ENCODE results near the gene P2RY13. TPM values are rescaled to one million over a fixed set of nuclear protein-coding genes. Genes with fewer than 3 reads are reported as not detected.
A peak's percentile ranks its signal among the peaks of the same experiment; 100 is the strongest.

The P2RY13 gene
- total RNA-seq, 2 donors from 2014 or later, result not detected

DNA sequence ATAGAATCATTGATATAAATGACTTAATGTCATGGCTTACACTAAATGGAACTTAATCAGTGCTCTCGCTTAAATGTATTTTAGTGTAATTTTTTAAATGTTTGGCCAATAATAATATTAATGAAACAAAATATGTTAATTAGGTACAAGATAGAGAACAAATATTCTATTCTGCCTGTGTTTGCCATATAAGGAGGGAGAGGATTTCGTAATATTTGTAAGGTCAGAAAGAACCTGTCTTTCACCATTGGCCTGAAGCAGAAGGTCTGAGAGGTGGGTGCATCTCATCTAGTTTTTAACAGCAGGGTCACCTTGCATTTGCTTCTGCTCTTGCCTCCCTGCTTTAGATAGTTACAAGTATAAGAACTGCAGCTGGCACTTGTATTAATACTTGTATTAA is 15.2 kb downstream of the P2RY13 start:
- H3K27me3 Mint-ChIP-seq, result no peaks in the 10 kb centered on the region
- H3K4me1 Mint-ChIP-seq, result no peaks in the 10 kb centered on the region
- no peak overlapping the region for H3K27ac Mint-ChIP-seq
- no peaks in the 10 kb centered on the region for H3K36me3 Mint-ChIP-seq (ENCODE audit: low read depth)
- H3K4me3 Mint-ChIP-seq, result peak overlapping the region; percentile 75
- ATAC-seq (replicated peaks), result no peak
- H3K9me3 Mint-ChIP-seq, result no peaks in the 10 kb centered on the region

DNA sequence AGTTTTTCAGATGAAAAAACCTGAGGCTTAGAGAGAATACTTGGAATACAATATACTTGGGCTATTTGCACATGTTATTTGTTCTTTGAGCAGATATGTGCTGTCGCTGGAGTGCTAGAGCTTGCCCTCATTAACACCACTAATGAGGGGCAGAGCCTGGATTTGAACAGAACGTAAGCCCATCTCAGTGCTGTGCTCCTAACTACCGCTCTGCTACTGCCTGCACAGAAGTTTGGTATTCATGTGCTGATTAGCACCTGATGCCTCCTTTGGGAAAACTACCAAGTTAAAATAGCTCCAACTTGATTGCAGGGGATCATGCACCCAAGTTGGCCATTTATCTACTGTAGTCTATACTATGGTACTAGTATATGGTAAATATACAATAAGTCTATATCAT is 16.4 kb downstream of the P2RY13 start:
- H3K4me3 Mint-ChIP-seq, result no peak overlapping the region
- H3K27me3 Mint-ChIP-seq, result no peaks in the 10 kb centered on the region
- no peaks in the 10 kb centered on the region for H3K36me3 Mint-ChIP-seq (ENCODE audit: low read depth)

DNA sequence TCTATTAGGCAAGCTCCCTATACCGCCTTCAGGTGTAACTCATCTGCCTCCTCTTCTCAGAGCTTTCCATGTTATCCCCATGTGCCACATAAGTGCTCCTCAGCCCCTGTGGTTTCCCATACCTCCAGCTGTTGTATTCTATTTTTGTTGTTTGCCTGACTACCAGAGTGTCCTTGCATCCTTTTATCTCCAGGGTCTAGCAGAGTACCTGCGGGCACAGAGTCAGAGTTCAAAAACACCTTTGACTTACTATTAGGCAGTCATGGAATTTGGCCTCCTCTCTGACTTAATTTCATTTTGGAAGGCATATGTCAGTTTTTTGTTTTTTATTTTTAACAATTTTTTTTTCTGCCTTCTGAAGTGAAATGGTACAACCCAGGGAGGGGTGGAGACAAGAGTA is 19.8 kb downstream of the P2RY13 start:
- peaks cover 24% of the 10 kb centered on the region for H3K4me1 Mint-ChIP-seq
- no peaks in the 10 kb centered on the region for H3K36me3 Mint-ChIP-seq (ENCODE audit: low read depth)
- H3K27me3 Mint-ChIP-seq, result no peaks in the 10 kb centered on the region
- no peak for ATAC-seq (replicated peaks)
- H3K9me3 Mint-ChIP-seq, result no peaks in the 10 kb centered on the region
- H3K27ac Mint-ChIP-seq, result peak overlapping the region; percentile 47
- peak overlapping the region; percentile 69 for H3K4me3 Mint-ChIP-seq

More for the DNA sequence above, 16.4 kb downstream of the P2RY13 start:
- Mint-ChIP-seq H3K27ac (no peak overlapping the region), H3K4me1 (peaks cover 5% of the 10 kb centered on the region), H3K9me3 (no peaks in the 10 kb centered on the region)
- ATAC-seq (replicated peaks), result no peak

DNA sequence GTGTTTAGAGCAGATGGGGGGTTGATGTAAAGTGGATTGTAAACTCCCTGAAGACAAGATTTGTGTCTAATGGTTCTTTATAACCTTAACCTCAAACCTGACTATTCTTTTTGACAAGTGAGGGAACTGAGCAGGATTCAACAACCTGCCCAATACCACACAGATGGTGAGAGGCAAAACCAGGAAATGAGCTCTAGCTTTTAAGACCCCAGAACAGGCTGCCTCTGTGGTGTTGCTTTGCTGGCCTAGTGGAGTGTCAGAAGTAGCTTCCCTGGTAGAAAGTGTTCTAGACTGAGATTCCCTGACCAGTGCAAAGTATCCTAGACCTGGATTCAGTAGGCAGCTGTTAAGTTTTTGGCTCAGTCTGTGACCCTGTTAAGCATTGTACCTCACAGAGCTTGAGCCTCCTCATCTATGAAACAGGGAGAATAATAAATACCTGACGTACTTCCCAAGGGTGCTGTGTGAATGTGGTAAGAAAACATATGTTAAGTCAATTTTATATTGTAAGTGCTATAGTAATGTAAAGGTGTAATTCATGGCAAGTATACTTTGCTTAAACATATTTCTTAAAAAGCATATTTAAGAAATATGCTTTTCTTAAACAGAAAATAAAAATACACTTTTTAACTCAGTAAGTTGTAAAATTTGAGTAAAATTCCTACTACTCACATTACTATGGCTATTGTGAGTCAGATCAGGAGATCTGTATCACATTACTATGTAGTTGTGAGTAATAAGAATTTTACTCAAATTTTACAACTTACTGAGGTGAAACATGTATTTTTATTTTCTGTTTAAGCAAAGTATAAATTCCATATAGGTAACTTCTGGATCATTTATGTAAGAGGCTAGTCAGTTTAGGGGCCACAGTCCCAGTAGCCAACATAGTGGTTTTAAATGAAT is 21.5 kb downstream of the P2RY13 start:
- Mint-ChIP-seq H3K4me1 (peaks cover 34% of the 10 kb centered on the region), H3K4me3 (peak overlapping the region; percentile 69), H3K27me3 (peaks cover 5% of the 10 kb centered on the region), H3K27ac (peak overlapping the region; percentile 93), H3K36me3 (ENCODE audit: low read depth) (peaks cover 7% of the 10 kb centered on the region), H3K9me3 (no peaks in the 10 kb centered on the region)
- ATAC-seq (replicated peaks), result peak; percentile 46

DNA sequence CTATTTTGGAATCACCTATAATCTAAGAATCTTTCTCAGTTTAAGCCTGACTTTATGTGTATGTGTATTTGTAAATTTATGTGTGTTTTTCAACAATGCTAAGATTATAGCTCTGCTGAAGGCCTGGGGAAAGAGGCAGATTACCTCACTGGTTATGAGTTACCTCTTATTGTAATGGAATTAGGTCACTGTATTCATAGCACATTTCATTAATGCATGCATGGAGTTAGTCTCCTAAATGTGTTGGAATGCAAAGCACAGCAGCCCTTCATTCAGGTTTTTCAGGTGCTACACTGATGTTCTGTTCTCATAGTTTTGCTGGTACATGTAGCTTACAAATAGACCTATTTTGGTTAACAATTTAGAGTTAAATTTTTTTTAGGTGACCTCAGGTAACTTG is 22.2 kb downstream of the P2RY13 start:
- peaks cover 39% of the 10 kb centered on the region for H3K4me1 Mint-ChIP-seq
- H3K36me3 Mint-ChIP-seq (ENCODE audit: low read depth), result peaks cover 7% of the 10 kb centered on the region
- ATAC-seq (replicated peaks), result no peak
- peak overlapping the region; percentile 69 for H3K4me3 Mint-ChIP-seq
- H3K9me3 Mint-ChIP-seq, result no peaks in the 10 kb centered on the region
- peak overlapping the region; percentile 93 for H3K27ac Mint-ChIP-seq
- peaks cover 9% of the 10 kb centered on the region for H3K27me3 Mint-ChIP-seq

DNA sequence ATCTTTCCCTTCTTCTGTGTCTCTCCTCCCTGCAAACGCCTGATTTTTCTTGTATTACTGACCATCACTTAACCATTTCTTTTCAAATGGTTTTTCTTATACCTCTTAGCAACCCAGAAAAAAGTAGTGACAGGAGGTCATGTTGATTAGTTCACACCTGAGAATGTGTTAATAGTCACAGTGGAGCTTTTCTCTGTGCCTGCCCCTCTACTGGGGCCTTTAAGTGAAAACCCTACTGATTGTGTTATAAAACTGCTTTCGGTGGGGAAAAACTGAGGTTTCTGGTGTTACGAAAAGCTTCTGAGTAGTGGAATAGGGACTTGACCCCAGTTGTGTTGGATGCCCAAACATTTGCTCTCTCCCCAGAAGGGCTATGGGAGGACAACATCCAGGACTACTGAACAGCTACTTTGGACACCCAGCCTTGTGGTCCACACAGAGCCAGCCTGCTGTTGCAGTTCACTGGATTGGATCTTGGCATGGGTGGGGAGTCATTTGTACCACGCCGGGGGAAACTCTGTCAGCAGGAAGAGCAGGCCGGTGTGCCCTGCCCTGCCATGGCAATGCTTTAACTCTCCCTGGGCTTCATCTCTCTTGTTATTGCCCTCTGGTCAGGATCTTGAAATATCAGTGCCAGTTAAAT is 23.1 kb downstream of the P2RY13 start:
- Mint-ChIP-seq H3K27me3 (peaks cover 9% of the 10 kb centered on the region), H3K9me3 (no peaks in the 10 kb centered on the region), H3K4me3 (peak overlapping the region; percentile 69), H3K4me1 (peaks cover 45% of the 10 kb centered on the region), H3K36me3 (ENCODE audit: low read depth) (peaks cover 7% of the 10 kb centered on the region), H3K27ac (peak overlapping the region; percentile 93)
- no peak for ATAC-seq (replicated peaks)

DNA sequence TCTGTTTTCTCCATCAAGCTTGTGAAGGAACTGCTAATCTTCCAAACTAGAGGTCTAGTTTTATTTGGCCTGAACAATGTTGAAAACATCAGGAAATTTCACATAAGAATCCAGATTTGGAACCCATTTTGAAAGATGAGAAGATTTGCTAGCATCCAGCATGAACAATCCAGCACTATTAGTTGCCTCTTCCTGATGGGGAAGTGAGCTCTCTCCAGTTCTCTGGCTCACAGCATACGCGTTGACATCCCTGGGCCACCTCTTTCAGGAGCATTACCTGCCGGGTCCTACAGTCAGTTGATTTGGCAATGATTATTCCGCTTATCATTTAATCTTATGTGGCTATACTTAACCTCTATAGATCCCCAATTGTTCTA is 23.6 kb downstream of the P2RY13 start:
- peak overlapping the region; percentile 93 for H3K27ac Mint-ChIP-seq
- peaks cover 7% of the 10 kb centered on the region for H3K36me3 Mint-ChIP-seq (ENCODE audit: low read depth)
- H3K27me3 Mint-ChIP-seq, result peaks cover 9% of the 10 kb centered on the region
- H3K4me3 Mint-ChIP-seq, result peak overlapping the region; percentile 69
- ATAC-seq (replicated peaks), result no peak
- H3K9me3 Mint-ChIP-seq, result no peaks in the 10 kb centered on the region
- H3K4me1 Mint-ChIP-seq, result peaks cover 45% of the 10 kb centered on the region

DNA sequence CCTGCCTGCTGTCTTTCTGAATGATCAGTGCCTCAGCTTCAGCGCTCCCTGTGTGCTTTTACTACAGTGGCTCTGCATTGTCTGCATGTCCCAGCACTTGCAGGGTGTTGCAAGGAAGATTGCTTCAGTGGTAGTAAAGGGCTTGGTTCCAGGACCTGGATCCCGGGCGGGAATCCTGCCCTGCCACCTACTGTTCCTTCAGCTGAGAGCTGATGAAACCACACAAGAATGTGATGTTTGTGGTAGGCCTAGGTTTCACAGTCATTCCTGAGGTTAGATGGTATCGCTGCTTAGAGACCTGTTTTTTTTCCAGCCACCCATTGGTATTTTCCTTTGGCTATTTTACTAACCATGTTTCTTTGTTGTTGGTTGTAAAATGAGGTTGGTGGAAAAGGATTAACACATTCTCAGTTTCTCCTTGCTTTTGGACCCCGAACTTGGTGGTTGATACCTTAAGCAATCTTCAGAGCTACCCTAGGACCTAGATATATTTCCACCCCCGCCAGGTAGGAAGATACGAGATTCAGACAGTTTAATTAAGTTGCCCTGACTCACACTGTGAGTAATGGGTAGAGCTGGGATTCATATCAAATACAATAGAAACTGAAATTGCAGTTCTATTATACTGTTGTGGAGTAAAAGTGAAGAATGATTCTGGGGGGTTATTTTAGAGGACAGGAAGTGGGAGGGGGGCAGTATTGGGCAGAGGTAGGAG is 24.1 kb downstream of the P2RY13 start:
- H3K4me3 Mint-ChIP-seq, result peak overlapping the region; percentile 69
- H3K27ac Mint-ChIP-seq, result peak overlapping the region; percentile 93
- peaks cover 7% of the 10 kb centered on the region for H3K36me3 Mint-ChIP-seq (ENCODE audit: low read depth)
- peaks cover 12% of the 10 kb centered on the region for H3K27me3 Mint-ChIP-seq
- peak; percentile 76 for ATAC-seq (replicated peaks)
- H3K9me3 Mint-ChIP-seq, result no peaks in the 10 kb centered on the region
- peaks cover 45% of the 10 kb centered on the region for H3K4me1 Mint-ChIP-seq

DNA sequence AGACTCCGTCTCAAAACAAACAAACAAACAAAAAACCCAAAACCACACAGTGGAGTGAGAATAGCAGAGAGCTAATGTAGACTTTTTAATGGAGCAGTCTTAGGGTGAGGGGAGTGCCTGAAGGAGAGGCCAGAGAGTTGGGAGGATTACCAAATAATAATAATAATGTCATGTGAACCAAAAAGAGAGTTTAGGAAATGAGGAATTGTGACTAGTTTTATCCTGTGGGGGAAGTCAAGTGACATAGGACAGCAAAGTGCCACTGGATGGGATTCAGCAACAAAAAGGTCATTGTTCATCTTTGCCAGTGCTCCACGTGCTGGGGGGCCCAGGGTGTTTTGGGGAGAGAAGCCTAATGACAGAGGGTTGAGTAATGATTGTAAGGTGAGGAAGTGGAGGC is 25.6 kb downstream of the P2RY13 start:
- peak overlapping the region; percentile 29 for H3K27ac Mint-ChIP-seq
- H3K4me1 Mint-ChIP-seq, result peaks cover 44% of the 10 kb centered on the region
- H3K9me3 Mint-ChIP-seq, result no peaks in the 10 kb centered on the region
- peak overlapping the region; percentile 35 for H3K4me3 Mint-ChIP-seq
- H3K36me3 Mint-ChIP-seq (ENCODE audit: low read depth), result peaks cover 7% of the 10 kb centered on the region
- H3K27me3 Mint-ChIP-seq, result peaks cover 12% of the 10 kb centered on the region
- no peak for ATAC-seq (replicated peaks)

DNA sequence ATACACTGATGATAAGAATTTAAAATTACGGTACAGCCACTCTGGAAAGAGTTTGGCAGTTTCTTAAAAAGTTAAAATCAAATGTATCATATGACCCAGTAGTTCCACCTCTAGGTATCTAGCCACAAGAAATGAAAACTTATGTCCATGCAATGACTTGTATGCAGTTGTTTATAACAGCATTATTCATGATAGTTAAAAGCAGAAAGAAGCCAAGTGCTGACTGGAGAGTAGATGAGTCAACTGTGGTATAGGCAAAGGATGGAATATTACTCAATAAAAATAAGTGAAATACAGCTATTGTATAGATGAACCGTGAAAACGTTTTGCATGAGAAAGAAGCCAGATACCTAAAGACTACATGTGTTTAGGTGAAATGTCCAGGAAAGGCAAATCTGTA is 27.6 kb downstream of the P2RY13 start:
- Mint-ChIP-seq H3K4me1 (peaks cover 39% of the 10 kb centered on the region), H3K27ac (peak overlapping the region; percentile 56), H3K4me3 (peak overlapping the region; percentile 35), H3K27me3 (peaks cover 19% of the 10 kb centered on the region), H3K9me3 (no peaks in the 10 kb centered on the region), H3K36me3 (ENCODE audit: low read depth) (peaks cover 7% of the 10 kb centered on the region)
- ATAC-seq (replicated peaks), result peak; percentile 64

DNA sequence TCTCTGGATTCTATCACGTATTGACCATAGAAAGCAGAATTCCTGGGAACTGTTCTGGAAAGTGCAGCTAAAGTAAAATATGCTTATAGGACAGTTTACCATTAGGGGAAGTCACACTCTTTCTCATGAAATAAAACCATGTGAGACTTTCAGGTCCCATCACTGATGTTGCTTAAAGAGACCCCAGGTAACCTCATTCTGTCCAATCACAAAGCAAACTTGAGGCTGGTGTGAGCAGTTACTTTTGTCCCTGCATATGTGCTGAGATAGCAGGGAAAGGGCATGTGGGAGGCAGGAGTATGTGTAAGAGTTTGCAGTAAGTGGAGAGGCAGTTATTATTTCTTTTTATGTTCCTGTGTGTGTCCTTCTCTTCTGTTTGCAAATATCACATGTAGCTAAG is 28.8 kb downstream of the P2RY13 start:
- Mint-ChIP-seq H3K9me3 (no peaks in the 10 kb centered on the region), H3K27me3 (peaks cover 19% of the 10 kb centered on the region), H3K27ac (peak overlapping the region; percentile 34), H3K4me1 (peaks cover 27% of the 10 kb centered on the region), H3K4me3 (peak overlapping the region; percentile 4), H3K36me3 (ENCODE audit: low read depth) (peaks cover 7% of the 10 kb centered on the region)
- no peak for ATAC-seq (replicated peaks)

DNA sequence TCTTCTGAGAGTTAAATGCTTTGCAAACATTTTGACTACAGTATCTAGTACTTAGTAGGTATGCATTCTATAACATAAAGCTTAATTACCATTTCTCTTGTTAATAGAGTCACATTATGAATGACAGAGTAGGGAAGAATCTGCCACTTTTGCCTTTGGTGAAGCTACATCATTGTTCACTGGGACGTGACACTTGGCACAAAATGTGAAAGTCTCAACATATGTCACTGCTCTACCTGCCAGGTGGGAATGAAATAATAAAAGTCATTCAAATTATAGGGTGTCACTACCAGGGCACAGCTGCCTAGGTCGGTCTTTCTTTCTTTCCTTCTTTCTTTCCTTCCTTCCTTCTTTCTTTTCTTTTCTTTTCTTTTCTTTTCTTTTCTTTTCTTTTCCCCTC is 30.3 kb downstream of the P2RY13 start:
- ATAC-seq (replicated peaks), result no peak

DNA sequence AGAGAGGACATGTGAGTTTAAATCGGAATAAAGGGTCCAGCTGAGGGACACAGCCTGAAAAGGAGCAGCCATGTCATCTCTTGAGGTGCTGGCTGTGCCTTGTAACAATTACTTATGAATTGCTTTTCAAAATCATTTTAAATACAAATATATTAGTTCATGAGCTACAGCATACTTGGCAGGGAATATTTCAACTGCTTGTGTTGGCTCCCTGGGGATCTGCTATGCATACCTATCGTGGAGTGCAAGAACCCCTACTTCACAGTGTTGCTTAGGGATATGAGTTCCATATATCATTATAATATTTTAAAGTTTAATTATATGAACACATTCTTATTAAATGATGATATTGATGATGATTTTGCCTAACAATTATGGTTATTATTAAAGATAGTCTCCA is 31.9 kb downstream of the P2RY13 start:
- H3K9me3 Mint-ChIP-seq, result no peaks in the 10 kb centered on the region
- no peaks in the 10 kb centered on the region for H3K36me3 Mint-ChIP-seq (ENCODE audit: low read depth)
- no peak overlapping the region for H3K27ac Mint-ChIP-seq
- H3K4me3 Mint-ChIP-seq, result no peak overlapping the region
- ATAC-seq (replicated peaks), result no peak
- peaks cover 11% of the 10 kb centered on the region for H3K27me3 Mint-ChIP-seq
- peaks cover 6% of the 10 kb centered on the region for H3K4me1 Mint-ChIP-seq

More for the DNA sequence above, 30.3 kb downstream of the P2RY13 start:
- H3K9me3 Mint-ChIP-seq, result no peaks in the 10 kb centered on the region
- H3K27ac Mint-ChIP-seq, result no peak overlapping the region
- peaks cover 5% of the 10 kb centered on the region for H3K36me3 Mint-ChIP-seq (ENCODE audit: low read depth)
- peaks cover 19% of the 10 kb centered on the region for H3K27me3 Mint-ChIP-seq
- peaks cover 19% of the 10 kb centered on the region for H3K4me1 Mint-ChIP-seq
- H3K4me3 Mint-ChIP-seq, result no peak overlapping the region

DNA sequence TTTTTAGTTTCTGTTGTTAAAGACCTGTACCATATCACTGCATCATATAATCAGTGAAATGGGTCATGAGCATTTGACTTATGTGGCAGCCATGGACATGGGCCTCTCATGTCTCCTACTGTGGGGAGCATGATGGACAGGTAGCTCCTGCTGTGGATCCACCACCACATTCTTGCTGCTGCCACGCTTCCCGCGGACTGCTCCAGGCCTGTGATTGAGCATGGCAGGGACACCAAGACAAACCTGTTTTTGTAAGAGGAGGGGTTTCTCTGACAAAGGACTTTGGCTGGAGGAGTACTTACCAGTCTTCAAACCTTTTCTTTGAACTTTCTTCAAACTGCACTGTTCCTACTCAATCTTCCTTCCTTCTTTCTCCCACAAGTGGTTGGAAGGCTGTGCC is 33.1 kb downstream of the P2RY13 start:
- Mint-ChIP-seq H3K27me3 (peaks cover 11% of the 10 kb centered on the region), H3K36me3 (ENCODE audit: low read depth) (no peaks in the 10 kb centered on the region), H3K27ac (no peak overlapping the region), H3K9me3 (no peaks in the 10 kb centered on the region), H3K4me3 (no peak overlapping the region), H3K4me1 (no peaks in the 10 kb centered on the region)
- no peak for ATAC-seq (replicated peaks)

All from activated T-helper 17 cell treated with anti-CD3 and anti-CD28 coated beads, Interleukin-2, amount 50 U/mL, for 72 hours (primary cell).